Type B pancreatic cell (in vitro differentiated cells): Measurements from ENCODE around the gene OSBPL3. TPM values are rescaled to one million over a fixed set of nuclear protein-coding genes. Genes with fewer than 3 reads are reported as not detected.
A peak's percentile ranks its signal among the peaks of the same experiment; 100 is the strongest.

ENCODE experiments used
- DNase-seq: peaks from one replicate; pipeline ENCODE4 v3.0.0; 2021; ENCODE audit warnings: mixed read lengths; ENCODE audit not compliant: unreplicated experiment; ENCODE audit errors: extremely low spot score
- H3K27ac Mint-ChIP-seq: 2 replicates; pipeline ENCODE4 v1.8.0; 2021; ENCODE audit warnings: mild to moderate bottlenecking, mixed read lengths
- H3K27me3 Mint-ChIP-seq: 2 replicates; pipeline ENCODE4 v1.8.0; 2021; ENCODE audit warnings: mixed read lengths
- H3K36me3 Mint-ChIP-seq: 2 replicates; pipeline ENCODE4 v1.8.0; 2021; ENCODE audit warnings: mixed read lengths
- H3K4me1 Mint-ChIP-seq: one replicate; pipeline ENCODE4 v1.8.0; 2021; ENCODE audit warnings: mixed read lengths; ENCODE audit not compliant: unreplicated experiment
- H3K4me3 Mint-ChIP-seq: 2 replicates; pipeline ENCODE4 v1.8.0; 2021; ENCODE audit warnings: mild to moderate bottlenecking, mixed read lengths
- H3K9me3 Mint-ChIP-seq: 2 replicates; pipeline ENCODE4 v1.8.0; 2021; ENCODE audit warnings: mixed read lengths
- CTCF ChIP-seq: fragments of 200-600 bp; sonication (generic); conservative IDR thresholded peaks from 2 replicates; pipeline ENCODE4 v1.5.0; 2021; ENCODE audit warnings: antibody characterized with exemption, mild to moderate bottlenecking
- total RNA-seq: library from RNA; stranded (reverse); gene quantifications from 2 replicates; pipeline ENCODE4 v1.2.1, GENCODE V29; 2021; ENCODE audit warnings: low replicate concordance

The OSBPL3 gene
- total RNA-seq, 1 donor from 2014 or later, result 18.3 TPM

- H3K9me3 Mint-ChIP-seq, result peaks cover 4% of the 10 kb centered on the region
- no peaks in the 10 kb centered on the region for H3K36me3 Mint-ChIP-seq
- H3K27me3 Mint-ChIP-seq, result no peaks in the 10 kb centered on the region
- no peak overlapping the region for H3K27ac Mint-ChIP-seq
- no peak for DNase-seq
- no peak for TF ChIP-seq CTCF
- peaks cover 31% of the 10 kb centered on the region for H3K4me1 Mint-ChIP-seq
- no peak overlapping the region for H3K4me3 Mint-ChIP-seq
These were observed 55.6 kb downstream of the OSBPL3 start for GRCh38 chr7:24924375-24924774.

GRCh38 chr7:24923172-24923865 lies 56.7 kb downstream of the OSBPL3 start:
- DNase-seq, result no peak
- Mint-ChIP-seq H3K27ac (peak overlapping the region; percentile 14), H3K9me3 (no peaks in the 10 kb centered on the region), H3K4me3 (no peak overlapping the region), H3K36me3 (no peaks in the 10 kb centered on the region), H3K27me3 (no peaks in the 10 kb centered on the region), H3K4me1 (peaks cover 31% of the 10 kb centered on the region)
- TF ChIP-seq CTCF, result no peak

GRCh38 chr7:24922099-24922773 lies 57.7 kb downstream of the OSBPL3 start:
- H3K4me1 Mint-ChIP-seq, result peaks cover 31% of the 10 kb centered on the region
- TF ChIP-seq CTCF, result no peak
- no peaks in the 10 kb centered on the region for H3K27me3 Mint-ChIP-seq
- H3K9me3 Mint-ChIP-seq, result no peaks in the 10 kb centered on the region
- no peak for DNase-seq
- H3K36me3 Mint-ChIP-seq, result no peaks in the 10 kb centered on the region
- H3K27ac Mint-ChIP-seq, result peak overlapping the region; percentile 7
- H3K4me3 Mint-ChIP-seq, result peak overlapping the region; percentile 4

- peak overlapping the region; percentile 54 for H3K27ac Mint-ChIP-seq
- no peak for DNase-seq
- H3K27me3 Mint-ChIP-seq, result no peaks in the 10 kb centered on the region
- H3K4me1 Mint-ChIP-seq, result peaks cover 31% of the 10 kb centered on the region
- no peaks in the 10 kb centered on the region for H3K9me3 Mint-ChIP-seq
- no peak for TF ChIP-seq CTCF
- peak overlapping the region; percentile 40 for H3K4me3 Mint-ChIP-seq
- H3K36me3 Mint-ChIP-seq, result no peaks in the 10 kb centered on the region
These were observed 58.7 kb downstream of the OSBPL3 start for GRCh38 chr7:24921362-24921679.

- Mint-ChIP-seq H3K36me3 (no peaks in the 10 kb centered on the region), H3K4me1 (peaks cover 31% of the 10 kb centered on the region), H3K4me3 (no peak overlapping the region), H3K9me3 (no peaks in the 10 kb centered on the region), H3K27me3 (no peaks in the 10 kb centered on the region), H3K27ac (peak overlapping the region; percentile 54)
- no peak for TF ChIP-seq CTCF
- no peak for DNase-seq
These were observed 59.3 kb downstream of the OSBPL3 start for GRCh38 chr7:24920451-24921361.
